Measurements from ENCODE around the gene PRKCE.

DNA sequence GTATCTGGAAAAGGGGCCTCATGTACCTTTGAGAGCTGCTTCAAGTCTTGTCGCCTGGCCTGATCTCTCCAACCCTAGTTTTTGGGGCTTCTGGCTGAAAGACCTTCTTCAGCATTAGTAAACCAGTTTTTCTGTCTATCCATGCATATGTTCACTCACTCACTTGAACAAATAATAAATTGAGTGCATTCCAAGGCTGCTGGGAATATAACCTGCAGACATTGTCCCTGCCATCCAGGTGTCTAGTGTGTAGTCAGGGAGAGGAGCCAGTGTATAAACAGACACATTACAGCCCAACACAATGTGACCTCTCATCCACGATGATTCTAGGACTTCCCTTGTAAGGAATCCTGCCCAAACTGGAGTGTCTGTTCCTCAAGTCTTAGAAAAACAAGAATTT is 262.1 kb downstream of the PRKCE start:
- TF ChIP-seq, protein P1, sequence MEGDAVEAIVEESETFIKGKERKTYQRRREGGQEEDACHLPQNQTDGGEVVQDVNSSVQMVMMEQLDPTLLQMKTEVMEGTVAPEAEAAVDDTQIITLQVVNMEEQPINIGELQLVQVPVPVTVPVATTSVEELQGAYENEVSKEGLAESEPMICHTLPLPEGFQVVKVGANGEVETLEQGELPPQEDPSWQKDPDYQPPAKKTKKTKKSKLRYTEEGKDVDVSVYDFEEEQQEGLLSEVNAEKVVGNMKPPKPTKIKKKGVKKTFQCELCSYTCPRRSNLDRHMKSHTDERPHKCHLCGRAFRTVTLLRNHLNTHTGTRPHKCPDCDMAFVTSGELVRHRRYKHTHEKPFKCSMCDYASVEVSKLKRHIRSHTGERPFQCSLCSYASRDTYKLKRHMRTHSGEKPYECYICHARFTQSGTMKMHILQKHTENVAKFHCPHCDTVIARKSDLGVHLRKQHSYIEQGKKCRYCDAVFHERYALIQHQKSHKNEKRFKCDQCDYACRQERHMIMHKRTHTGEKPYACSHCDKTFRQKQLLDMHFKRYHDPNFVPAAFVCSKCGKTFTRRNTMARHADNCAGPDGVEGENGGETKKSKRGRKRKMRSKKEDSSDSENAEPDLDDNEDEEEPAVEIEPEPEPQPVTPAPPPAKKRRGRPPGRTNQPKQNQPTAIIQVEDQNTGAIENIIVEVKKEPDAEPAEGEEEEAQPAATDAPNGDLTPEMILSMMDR (conservative IDR thresholded peaks at IDR 0.05; ENCODE audit: low read depth in 2 of 2), result no peak
- TF ChIP-seq ZNF114 (CRISPR knock-in tag; IDR thresholded peaks at IDR 0.05) (no peak), EZH2phosphoT487 (IDR thresholded peaks at IDR 0.05; ENCODE audit: unreplicated experiment) (no peak), EZH2 (IDR thresholded peaks at IDR 0.05; ENCODE audit: low read depth, unreplicated experiment) (no peak), STAT1 (IDR thresholded peaks at IDR 0.05; ENCODE audit: unreplicated experiment) (no peak), CREB1 (CRISPR knock-in tag; IDR thresholded peaks at IDR 0.05; ENCODE audit: low read depth) (no peak)
- TF ChIP-seq, protein P2, sequence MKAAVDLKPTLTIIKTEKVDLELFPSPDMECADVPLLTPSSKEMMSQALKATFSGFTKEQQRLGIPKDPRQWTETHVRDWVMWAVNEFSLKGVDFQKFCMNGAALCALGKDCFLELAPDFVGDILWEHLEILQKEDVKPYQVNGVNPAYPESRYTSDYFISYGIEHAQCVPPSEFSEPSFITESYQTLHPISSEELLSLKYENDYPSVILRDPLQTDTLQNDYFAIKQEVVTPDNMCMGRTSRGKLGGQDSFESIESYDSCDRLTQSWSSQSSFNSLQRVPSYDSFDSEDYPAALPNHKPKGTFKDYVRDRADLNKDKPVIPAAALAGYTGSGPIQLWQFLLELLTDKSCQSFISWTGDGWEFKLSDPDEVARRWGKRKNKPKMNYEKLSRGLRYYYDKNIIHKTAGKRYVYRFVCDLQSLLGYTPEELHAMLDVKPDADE (IDR thresholded peaks at IDR 0.05), result no peak
